Regular cardiac myocyte (primary cell): ENCODE results near the gene C1orf94. TPM values are rescaled to one million over a fixed set of nuclear protein-coding genes. Genes with fewer than 3 reads are reported as not detected.

Source experiments
- total RNA-seq: library from RNA; depleted of rRNA; stranded (reverse); fragments of >200 nt; gene quantifications from 2 replicates; pipeline ENCODE4 v1.2.3, GENCODE V29; 2014

The C1orf94 gene
- total RNA-seq = not detected in 2 replicates

GRCh38 chr1:34176830-34177603 is at the start of gene C1orf94:
Gene C1orf94, plus strand, starts transcription at chr1:34176907. Its CDS starts 883 bp downstream, at chr1:34177790.

GRCh38 chr1:34164771-34165391 is 11.8 kb upstream of the C1orf94 start, which contains the start of gene CSMD2:
Gene CSMD2, minus strand, starts transcription at chr1:34165230. Its CDS starts 133 bp downstream, at chr1:34165097.

Other genes with a start within 250 kb of the C1orf94 start
- 0.38 and 0.56 TPM in 2 replicates for gene CSMD2, start 11.7 kb upstream of the C1orf94 start, total RNA-seq